Muscle layer of duodenum (tissue), 2 donors: Measurements from ENCODE around the gene ZNF701.
"Not testable (repeated sequence)": the region's sequence is repeated elsewhere in the genome, so short reads cannot be mapped to it uniquely, and the experiment has no call there.

ENCODE experiments used
- H3K27ac ChIP-seq: one replicate; pipeline ENCODE4 v1.7.0; 2013; ENCODE audit warnings: mild to moderate bottlenecking, low read length
- H3K27me3 ChIP-seq: one replicate; pipeline ENCODE4 v1.7.0; 2013; ENCODE audit warnings: low read depth, mild to moderate bottlenecking, control low read depth, low read length
- H3K36me3 ChIP-seq, 2 donors: one replicate each; pipeline ENCODE4 v1.7.0; 2013; ENCODE audit warnings: low read length in 2 of 2, control low read depth in 1 of 2, mild to moderate bottlenecking in 1 of 2; ENCODE audit not compliant: insufficient read depth in 2 of 2, control insufficient read depth in 1 of 2
- H3K4me1 ChIP-seq, 2 donors: one replicate each; pipeline ENCODE4 v1.7.0; 2013; ENCODE audit warnings: low read length in 2 of 2, mild to moderate bottlenecking in 2 of 2, control low read depth in 1 of 2, moderate library complexity in 1 of 2; ENCODE audit not compliant: insufficient read depth in 2 of 2, control insufficient read depth in 1 of 2
- H3K4me3 ChIP-seq, 2 donors: one replicate each; pipeline ENCODE4 v1.7.0; 2013; ENCODE audit warnings: low read length in 2 of 2, low read depth in 1 of 2, mild to moderate bottlenecking in 1 of 2
- H3K9me3 ChIP-seq, 2 donors: one replicate each; pipeline ENCODE4 v1.7.0; 2013; ENCODE audit warnings: low read length in 2 of 2, control low read depth in 1 of 2, mild to moderate bottlenecking in 1 of 2; ENCODE audit not compliant: control insufficient read depth in 1 of 2
- donor health status: healthy.

ZNF701 gene

DNA sequence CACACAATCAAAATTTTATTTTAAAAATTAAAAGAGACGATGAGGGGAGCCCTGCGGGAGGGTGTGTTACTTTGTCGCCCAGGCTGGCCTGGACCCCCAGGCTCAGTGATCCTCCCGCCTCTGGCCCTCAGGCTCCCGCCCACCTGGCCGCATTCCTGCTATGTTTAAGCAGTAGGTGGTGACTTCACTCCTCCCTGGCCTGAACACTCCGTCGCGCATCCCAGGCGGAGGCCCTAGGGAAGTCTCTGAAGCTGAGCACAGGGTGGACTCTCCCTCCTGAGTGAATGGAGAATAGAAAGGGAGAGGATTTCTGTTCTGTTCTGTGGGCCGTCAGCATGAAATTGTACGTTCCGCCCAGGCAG lies 468 bp upstream of the ZNF701 start:
- peak overlapping the region; percentile 94 to 97 for H3K4me3 ChIP-seq
- H3K27ac ChIP-seq = peak overlapping the region; percentile 93
- H3K4me1 ChIP-seq = peaks cover 0 to 13% of the 10 kb centered on the region in 2 donors
- H3K36me3 ChIP-seq = peaks cover 5 to 18% of the 10 kb centered on the region in 2 donors
- H3K9me3 ChIP-seq, H3K27me3 ChIP-seq: not testable (repeated sequence)

GRCh38 chr19:52584736-52585440 lies 14.8 kb downstream of the ZNF701 start:
- Histone ChIP-seq H3K27me3 (no peaks in the 10 kb centered on the region), H3K9me3 (peaks cover 9 to 11% of the 10 kb centered on the region in 2 donors), H3K27ac (no peak overlapping the region), H3K4me3 (no peak overlapping the region), H3K36me3 (peaks cover 8 to 53% of the 10 kb centered on the region in 2 donors), H3K4me1 (no peaks in the 10 kb centered on the region)

GRCh38 chr19:52585604-52586003 lies 15.5 kb downstream of the ZNF701 start:
- Histone ChIP-seq H3K36me3 (peaks cover 11 to 46% of the 10 kb centered on the region in 2 donors), H3K4me1 (no peaks in the 10 kb centered on the region), H3K4me3 (no peak overlapping the region), H3K27me3 (no peaks in the 10 kb centered on the region), H3K27ac (no peak overlapping the region), H3K9me3 (peaks cover 9 to 11% of the 10 kb centered on the region in 2 donors)

GRCh38 chr19:52590728-52591127 lies 20.6 kb downstream of the ZNF701 start:
- Histone ChIP-seq H3K27ac (no peak overlapping the region), H3K4me1 (no peaks in the 10 kb centered on the region), H3K27me3 (no peaks in the 10 kb centered on the region), H3K4me3 (no peak overlapping the region), H3K9me3 (no peaks in the 10 kb centered on the region), H3K36me3 (peaks cover 10 to 24% of the 10 kb centered on the region in 2 donors)

GRCh38 chr19:52592301-52592700 lies 22.2 kb downstream of the ZNF701 start:
- H3K4me3 ChIP-seq = no peak overlapping the region
- H3K4me1 ChIP-seq = no peaks in the 10 kb centered on the region
- peaks cover 17 to 40% of the 10 kb centered on the region in 2 donors for H3K36me3 ChIP-seq
- no peaks in the 10 kb centered on the region for H3K27me3 ChIP-seq
- no peaks in the 10 kb centered on the region for H3K9me3 ChIP-seq
- no peak overlapping the region for H3K27ac ChIP-seq

DNA sequence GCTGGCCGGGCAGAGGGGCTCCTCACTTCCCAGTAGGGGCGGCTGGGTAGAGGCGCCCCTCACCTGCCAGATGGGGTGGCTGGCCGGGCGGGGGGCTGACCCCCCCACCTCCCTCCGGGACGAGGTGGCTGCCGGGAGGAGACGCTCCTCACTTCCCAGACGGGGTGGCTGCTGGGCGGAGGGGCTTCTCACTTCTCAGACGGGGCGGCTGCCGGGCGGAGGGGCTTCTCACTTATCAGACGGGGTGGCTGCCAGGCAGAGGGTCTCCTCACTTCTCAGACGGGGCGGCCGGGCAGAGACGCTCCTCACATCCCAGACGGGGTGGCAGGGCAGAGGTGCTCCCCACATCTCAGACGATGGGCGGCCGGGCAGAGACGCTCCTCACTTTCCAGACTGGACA lies 23.4 kb downstream of the ZNF701 start:
- H3K9me3 ChIP-seq, H3K4me1 ChIP-seq: not testable (repeated sequence)
- H3K36me3 ChIP-seq = peaks cover 17 to 38% of the 10 kb centered on the region in 2 donors

DNA sequence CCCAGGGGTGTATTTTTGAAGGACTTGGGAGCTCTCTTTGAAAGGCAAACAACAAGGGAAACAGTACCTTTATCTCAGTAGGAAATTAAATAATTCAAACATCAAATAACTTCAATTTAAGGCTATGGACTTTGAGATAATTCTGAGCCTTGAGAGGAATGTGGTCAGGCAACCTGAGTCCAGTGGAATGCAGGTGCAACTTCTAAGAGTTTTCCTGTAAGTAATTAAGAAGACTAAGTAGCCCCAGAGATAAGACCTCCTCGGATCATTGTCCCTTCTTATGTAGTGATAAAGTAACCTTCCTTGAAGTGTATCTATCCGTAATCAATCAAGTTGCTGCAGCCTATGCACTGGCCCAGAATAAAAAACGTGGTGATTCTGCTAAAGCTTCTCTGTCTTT lies 29.2 kb downstream of the ZNF701 start:
- H3K4me1 ChIP-seq = peaks cover 0 to 5% of the 10 kb centered on the region in 2 donors
- peaks cover 10 to 19% of the 10 kb centered on the region in 2 donors for H3K36me3 ChIP-seq
- H3K4me3 ChIP-seq = no peak overlapping the region
- H3K27ac ChIP-seq = no peak overlapping the region
- H3K9me3 ChIP-seq = no peaks in the 10 kb centered on the region
- H3K27me3 ChIP-seq = no peaks in the 10 kb centered on the region

More for the DNA sequence above, 23.4 kb downstream of the ZNF701 start:
- H3K27me3 ChIP-seq, H3K4me3 ChIP-seq, H3K27ac ChIP-seq: not testable (repeated sequence)

- Histone ChIP-seq H3K9me3 (no peaks in the 10 kb centered on the region), H3K27me3 (no peaks in the 10 kb centered on the region), H3K36me3 (peaks cover 8 to 18% of the 10 kb centered on the region in 2 donors), H3K4me3 (peak overlapping the region; percentile 44 to 80), H3K27ac (no peak overlapping the region), H3K4me1 (peaks cover 0 to 5% of the 10 kb centered on the region in 2 donors)
Measured at GRCh38 chr19:52600639-52601024, 30.5 kb downstream of the ZNF701 start.

DNA sequence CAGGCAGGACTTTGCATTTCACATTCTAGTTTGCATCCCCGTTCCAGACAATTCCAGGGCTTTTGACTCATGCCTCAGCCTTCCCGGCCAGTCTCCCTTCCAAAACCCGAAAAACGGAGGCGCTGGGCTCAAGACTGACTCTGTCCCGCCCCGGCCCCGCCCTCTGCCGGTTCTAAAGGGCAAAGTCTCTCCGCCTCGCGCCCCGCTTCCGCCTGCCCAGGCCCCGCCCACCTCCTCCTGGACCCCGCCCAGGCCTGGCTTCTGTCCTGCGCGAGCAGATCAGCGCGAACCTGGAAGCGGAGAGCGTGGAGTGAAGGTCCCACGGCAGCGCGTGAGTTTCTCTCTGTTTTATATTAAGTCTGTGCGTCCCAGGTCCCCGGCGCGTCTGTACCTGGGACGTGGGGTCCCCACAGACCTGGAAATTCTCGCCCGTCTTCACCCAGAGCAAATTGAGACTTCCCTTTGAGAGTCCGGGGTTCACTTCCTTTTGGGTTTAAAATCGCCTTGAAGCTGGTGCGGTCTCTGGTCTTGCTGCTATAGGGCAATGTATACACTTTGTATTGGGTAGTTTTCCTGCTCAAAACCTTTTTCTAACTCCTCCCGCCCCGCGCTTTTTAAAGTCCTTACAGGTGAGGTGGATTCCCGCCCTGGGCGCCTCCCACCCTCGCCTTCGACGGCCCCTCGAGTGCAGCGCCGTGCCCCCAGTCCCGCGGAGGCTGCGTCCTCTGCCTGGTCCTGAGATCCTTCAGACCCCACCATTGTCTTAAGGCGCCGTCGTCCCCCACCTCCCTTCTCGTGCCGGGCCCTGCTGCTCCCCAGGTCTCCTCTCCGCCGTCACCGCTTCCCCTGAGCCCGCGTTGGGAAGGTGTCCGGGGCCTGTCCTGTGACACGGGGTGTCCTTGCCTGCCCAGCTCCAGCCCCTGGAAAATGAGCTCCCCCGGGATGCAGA lies 31.2 kb downstream of the ZNF701 start:
- peak overlapping the region; percentile 74 for H3K27ac ChIP-seq
- H3K36me3 ChIP-seq = peaks cover 2 to 12% of the 10 kb centered on the region in 2 donors

GRCh38 chr19:52601974-52602366 lies 31.9 kb downstream of the ZNF701 start:
- H3K4me3 ChIP-seq = peak overlapping the region; percentile 80 to 84
- H3K27ac ChIP-seq, H3K36me3 ChIP-seq, H3K27me3 ChIP-seq, H3K4me1 ChIP-seq, H3K9me3 ChIP-seq: not testable (repeated sequence)

More for the DNA sequence above, 31.2 kb downstream of the ZNF701 start:
- Histone ChIP-seq H3K27me3 (no peaks in the 10 kb centered on the region), H3K4me3 (peak overlapping the region; percentile 80 to 84), H3K4me1 (peaks cover 0 to 5% of the 10 kb centered on the region in 2 donors), H3K9me3 (no peaks in the 10 kb centered on the region)

DNA sequence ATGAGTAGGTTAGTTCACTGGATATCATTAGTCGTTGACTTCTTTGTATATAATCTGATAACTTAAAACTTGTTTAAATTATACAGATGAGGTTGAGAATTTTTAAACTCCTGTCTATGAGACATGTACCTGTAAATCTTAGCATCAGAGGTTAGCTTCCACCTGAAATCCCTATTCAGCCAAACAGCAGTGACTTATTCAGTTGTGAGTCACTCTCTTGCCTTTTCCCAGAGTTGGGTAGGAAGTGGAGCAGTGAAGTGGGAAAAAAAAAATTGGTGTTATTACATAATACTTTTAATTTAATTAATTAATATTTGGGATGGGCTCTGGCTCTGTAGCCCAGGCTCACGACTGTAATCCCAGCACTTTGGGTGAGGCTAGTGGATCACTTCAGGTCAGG lies 32.9 kb downstream of the ZNF701 start:
- no peak overlapping the region for H3K4me3 ChIP-seq
- H3K4me1 ChIP-seq = peaks cover 0 to 5% of the 10 kb centered on the region in 2 donors
- H3K27ac ChIP-seq = no peak overlapping the region
- no peaks in the 10 kb centered on the region for H3K36me3 ChIP-seq
- no peaks in the 10 kb centered on the region for H3K9me3 ChIP-seq
- H3K27me3 ChIP-seq = no peaks in the 10 kb centered on the region
